Peyer's patch (tissue), 4 donors: ENCODE results near the gene CHIC2. TPM values are rescaled to one million over a fixed set of nuclear protein-coding genes. Genes with fewer than 3 reads are reported as not detected.

Source experiments
- DNase-seq, 3 donors: peaks; one replicate each; pipeline ENCODE4 v3.0.0-alpha.2; 2017 to 2019
- H3K27ac ChIP-seq, 4 donors: fragments of 200-600 bp; sonication (generic); one replicate each; pipeline ENCODE4 v1.5.1; 2016 to 2019
- H3K27me3 ChIP-seq, 2 donors: fragments of 200-600 bp; sonication (generic); one replicate each; pipeline ENCODE4 v1.5.1; 2019
- H3K36me3 ChIP-seq, 3 donors: fragments of 200-600 bp; sonication (generic); one replicate each; pipeline ENCODE4 v1.5.1; 2016 to 2019
- H3K4me1 ChIP-seq, 4 donors: fragments of 200-600 bp; sonication (generic); one replicate each; pipeline ENCODE4 v1.5.1; 2016 to 2019
- H3K4me3 ChIP-seq, 4 donors: fragments of 200-600 bp; sonication (generic); 1 replicate in 3 of 4; 2 replicates in 1 of 4; pipeline ENCODE4 v1.5.1; 2016 to 2019; ENCODE audit warnings: mild to moderate bottlenecking in 1 of 4
- H3K9me3 ChIP-seq, 4 donors: fragments of 200-600 bp; sonication (generic); one replicate each; pipeline ENCODE4 v1.5.1; 2016 to 2019; ENCODE audit warnings: mild to moderate bottlenecking in 1 of 4
- CTCF ChIP-seq, 6 experiments: fragments of 450-650 bp in 4 of 6; fragments of 200-600 bp in 2 of 6; sonication (generic) in 1 of 6; IDR thresholded peaks; one replicate each; pipeline ENCODE4 v1.5.1; 2017 to 2019; ENCODE audit warnings: antibody characterized with exemption in 6 of 6, mild to moderate bottlenecking in 3 of 6, moderate library complexity in 1 of 6
- POLR2A ChIP-seq, 2 donors: fragments of 450-650 bp; IDR thresholded peaks; one replicate each; pipeline ENCODE4 v1.5.1; 2017; ENCODE audit warnings: antibody characterized with exemption in 2 of 2, mild to moderate bottlenecking in 2 of 2, moderate library complexity in 2 of 2
- total RNA-seq, 4 donors: library from RNA; depleted of rRNA; stranded (reverse); fragments of >200 nt; gene quantifications; one replicate each; pipeline ENCODE4 v1.1.0, GENCODE V29; 2016

CHIC2 gene
- total RNA-seq, 4 donors from 2014 or later: 34.7 to 59.4 (median 47.6) TPM

- H3K36me3 ChIP-seq: no peaks in the 10 kb centered on the region
- no peak for TF ChIP-seq CTCF (IDR thresholded peaks at IDR 0.05)
- TF ChIP-seq POLR2A (IDR thresholded peaks at IDR 0.05): no peak
- H3K9me3 ChIP-seq: no peaks in the 10 kb centered on the region
- H3K4me1 ChIP-seq: peaks cover 0 to 22% (median 7%) of the 10 kb centered on the region in 4 donors
- no peak for DNase-seq
- no peak overlapping the region for H3K27ac ChIP-seq
- no peak overlapping the region for H3K4me3 ChIP-seq
- peaks cover 0 to 30% of the 10 kb centered on the region in 2 donors for H3K27me3 ChIP-seq
These were observed 30.0 kb upstream of the CHIC2 start for GRCh38 chr4:54094451-54094850.

GRCh38 chr4:54093324-54094240, 29.2 kb upstream of the CHIC2 start:
- H3K36me3 ChIP-seq: no peaks in the 10 kb centered on the region
- TF ChIP-seq CTCF (IDR thresholded peaks at IDR 0.05) (no peak), POLR2A (IDR thresholded peaks at IDR 0.05) (no peak)
- H3K27ac ChIP-seq: no peak overlapping the region
- no peak overlapping the region for H3K4me3 ChIP-seq
- H3K9me3 ChIP-seq: no peaks in the 10 kb centered on the region
- H3K4me1 ChIP-seq: peaks cover 0 to 22% (median 6%) of the 10 kb centered on the region in 4 donors
- peaks cover 0 to 30% of the 10 kb centered on the region in 2 donors for H3K27me3 ChIP-seq
- no peak for DNase-seq

GRCh38 chr4:54092405-54093323, 28.3 kb upstream of the CHIC2 start:
- Histone ChIP-seq H3K27me3 (peaks cover 0 to 28% of the 10 kb centered on the region in 2 donors), H3K36me3 (no peaks in the 10 kb centered on the region), H3K4me3 (peak overlapping the region; percentile 23 to 63 (median 44)), H3K9me3 (no peaks in the 10 kb centered on the region), H3K27ac (peak overlapping the region in 1 of 4 donors; percentile 28), H3K4me1 (peaks cover 0 to 22% (median 6%) of the 10 kb centered on the region in 4 donors)
- TF ChIP-seq POLR2A (IDR thresholded peaks at IDR 0.05) (no peak), CTCF (IDR thresholded peaks at IDR 0.05) (no peak)
- no peak for DNase-seq

GRCh38 chr4:54091637-54092404, 27.4 kb upstream of the CHIC2 start:
- peak overlapping the region in 1 of 4 donors; percentile 28 for H3K27ac ChIP-seq
- peaks cover 0 to 22% (median 6%) of the 10 kb centered on the region in 4 donors for H3K4me1 ChIP-seq
- H3K36me3 ChIP-seq: no peaks in the 10 kb centered on the region
- peak; percentile 64 to 93 (median 81) for DNase-seq
- no peak for TF ChIP-seq POLR2A (IDR thresholded peaks at IDR 0.05)
- no peak for TF ChIP-seq CTCF (IDR thresholded peaks at IDR 0.05)
- peaks cover 0 to 23% of the 10 kb centered on the region in 2 donors for H3K27me3 ChIP-seq
- H3K9me3 ChIP-seq: no peaks in the 10 kb centered on the region
- H3K4me3 ChIP-seq: peak overlapping the region; percentile 23 to 63 (median 44)
